Retinal pigment epithelial cell (primary cell): Measurements from ENCODE around the gene HRH3.

Experiments used
- DNase-seq: peaks from one replicate; pipeline ENCODE4 v3.0.0-alpha.2; 2010; ENCODE audit warnings: low read depth
- H3K4me3 ChIP-seq: 2 replicates; pipeline ENCODE4 v1.5.1; 2011; ENCODE audit warnings: mild to moderate bottlenecking, low read length, control low read depth, moderate library complexity
- TF ChIP-seq, protein P1 (sequence below): conservative IDR thresholded peaks from 2 replicates; pipeline ENCODE4 v1.5.1; 2011; ENCODE audit warnings: low read depth, low read length, control low read depth, inconsistent platforms

HRH3 gene

DNA sequence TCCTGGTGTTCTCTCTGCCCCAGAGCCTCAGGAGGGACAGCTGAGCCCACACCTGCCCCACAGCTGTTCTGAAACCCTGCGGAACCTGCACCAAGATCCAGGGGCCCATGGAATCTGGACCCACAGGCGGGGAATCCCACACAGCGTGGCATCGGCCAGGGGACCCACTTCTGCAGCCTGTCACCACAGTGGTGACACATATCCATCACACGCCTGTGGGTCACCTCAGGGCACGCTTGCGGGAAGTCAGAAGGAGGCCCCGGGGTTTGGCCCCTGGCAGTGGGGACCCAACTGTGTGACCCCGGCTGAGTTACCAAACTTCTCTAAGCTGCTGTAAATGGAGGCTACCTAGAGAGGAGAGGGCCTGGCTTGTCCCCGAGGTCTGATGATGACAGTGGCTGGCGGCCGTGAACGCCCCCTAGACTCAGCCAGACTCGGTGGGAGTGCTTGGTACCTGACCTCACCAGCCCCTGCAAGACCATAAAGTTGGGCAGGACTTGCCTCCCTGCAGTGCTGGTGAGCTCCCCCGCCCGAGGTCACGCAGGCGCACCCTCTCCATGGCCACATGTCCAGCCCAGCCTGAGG is 2.3 kb upstream of the HRH3 start:
- no peak for DNase-seq
- TF ChIP-seq, protein P1, sequence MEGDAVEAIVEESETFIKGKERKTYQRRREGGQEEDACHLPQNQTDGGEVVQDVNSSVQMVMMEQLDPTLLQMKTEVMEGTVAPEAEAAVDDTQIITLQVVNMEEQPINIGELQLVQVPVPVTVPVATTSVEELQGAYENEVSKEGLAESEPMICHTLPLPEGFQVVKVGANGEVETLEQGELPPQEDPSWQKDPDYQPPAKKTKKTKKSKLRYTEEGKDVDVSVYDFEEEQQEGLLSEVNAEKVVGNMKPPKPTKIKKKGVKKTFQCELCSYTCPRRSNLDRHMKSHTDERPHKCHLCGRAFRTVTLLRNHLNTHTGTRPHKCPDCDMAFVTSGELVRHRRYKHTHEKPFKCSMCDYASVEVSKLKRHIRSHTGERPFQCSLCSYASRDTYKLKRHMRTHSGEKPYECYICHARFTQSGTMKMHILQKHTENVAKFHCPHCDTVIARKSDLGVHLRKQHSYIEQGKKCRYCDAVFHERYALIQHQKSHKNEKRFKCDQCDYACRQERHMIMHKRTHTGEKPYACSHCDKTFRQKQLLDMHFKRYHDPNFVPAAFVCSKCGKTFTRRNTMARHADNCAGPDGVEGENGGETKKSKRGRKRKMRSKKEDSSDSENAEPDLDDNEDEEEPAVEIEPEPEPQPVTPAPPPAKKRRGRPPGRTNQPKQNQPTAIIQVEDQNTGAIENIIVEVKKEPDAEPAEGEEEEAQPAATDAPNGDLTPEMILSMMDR = no peak
- H3K4me3 ChIP-seq = no peak overlapping the region

DNA sequence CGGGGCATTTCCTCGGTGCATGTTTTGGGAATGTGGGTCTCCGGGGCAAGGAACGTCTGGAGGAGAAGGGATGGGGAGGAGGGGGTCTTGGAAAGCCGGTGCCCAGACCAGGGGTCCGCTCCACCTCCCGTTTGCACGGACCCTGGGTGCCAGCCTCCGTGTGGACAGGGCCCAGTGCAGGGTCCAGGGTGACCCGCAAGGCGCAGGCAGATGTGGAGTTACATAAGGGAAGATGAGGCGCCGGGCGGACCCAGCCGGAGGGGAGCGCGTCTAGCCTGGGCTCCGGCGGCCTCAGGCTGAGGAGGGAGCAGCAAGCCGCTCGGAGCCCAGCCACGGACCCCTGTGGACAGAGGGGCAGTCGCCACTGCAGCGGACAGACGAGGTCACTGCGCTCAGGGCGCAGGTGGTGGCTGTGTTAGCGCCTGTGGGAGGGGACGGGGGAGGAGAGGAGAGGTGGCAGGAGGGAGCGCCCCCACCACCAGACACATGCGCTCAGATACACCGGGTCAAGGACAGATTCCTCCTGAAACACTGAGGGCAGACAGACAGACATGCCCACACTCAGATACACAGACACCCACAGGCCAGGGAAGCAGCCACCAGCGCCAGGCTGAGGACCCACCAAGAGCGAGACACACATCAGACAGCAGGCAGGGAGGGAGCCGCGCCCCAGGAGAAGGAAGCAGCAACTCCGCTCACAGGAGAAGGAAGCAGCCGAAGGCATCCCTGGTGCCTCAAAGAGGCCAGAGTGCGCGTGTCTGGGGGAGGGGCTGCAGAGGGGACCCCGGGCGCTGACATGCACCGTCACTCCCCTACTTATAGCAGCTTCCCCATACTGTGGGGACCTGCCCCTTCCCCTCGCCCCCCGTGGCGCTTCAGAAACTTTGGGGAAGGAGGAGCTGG is 839 bp upstream of the HRH3 start:
- TF ChIP-seq, protein P1 = no peak
- DNase-seq = no peak
- H3K4me3 ChIP-seq = no peak overlapping the region

DNA sequence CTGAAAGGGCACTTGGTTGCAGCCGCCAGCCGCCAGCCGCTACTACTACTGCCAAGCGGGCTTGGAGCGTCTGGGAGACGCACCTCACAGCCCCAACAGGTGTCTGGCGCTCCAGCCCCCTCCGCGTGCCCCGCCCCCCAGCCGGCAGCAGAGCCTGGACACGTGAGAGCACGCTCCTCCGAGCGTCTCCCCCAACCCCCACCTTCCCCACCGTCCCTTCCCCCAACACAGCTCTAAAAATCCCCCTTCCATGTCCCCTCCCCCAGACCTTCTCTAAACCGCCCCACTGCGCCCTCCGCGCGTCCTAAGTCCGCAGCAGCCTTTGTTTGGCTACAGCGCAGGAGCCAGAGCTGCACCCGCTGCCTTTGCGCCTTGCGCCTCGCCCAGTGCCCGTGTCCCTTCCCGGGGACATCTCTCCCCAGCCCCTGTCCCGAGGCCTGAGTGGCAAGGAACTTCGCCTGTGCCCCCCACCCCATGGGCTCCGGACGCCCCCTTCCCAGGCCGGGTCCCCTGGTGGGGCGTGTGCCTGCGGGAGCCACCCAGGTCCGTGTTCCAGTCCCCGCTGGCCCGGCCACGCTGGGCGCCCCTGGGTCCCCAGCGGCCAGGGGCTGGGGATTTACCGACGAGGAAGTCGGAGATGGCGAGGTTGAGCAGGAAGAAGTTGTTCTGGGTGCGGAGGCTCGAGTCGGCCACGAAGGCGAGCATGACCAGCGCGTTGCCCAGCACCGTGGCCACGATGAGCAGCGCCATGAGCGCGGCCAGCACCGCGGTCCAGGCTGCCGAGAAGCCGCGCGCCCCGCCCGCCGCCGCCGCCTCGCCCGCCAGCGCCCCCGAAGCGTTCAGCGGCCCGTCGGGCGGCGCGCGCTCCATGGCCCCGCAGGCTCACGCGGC is 732 bp downstream of the HRH3 start:
- no peak overlapping the region for H3K4me3 ChIP-seq
- no peak for DNase-seq
- TF ChIP-seq, protein P1 = no peak

DNA sequence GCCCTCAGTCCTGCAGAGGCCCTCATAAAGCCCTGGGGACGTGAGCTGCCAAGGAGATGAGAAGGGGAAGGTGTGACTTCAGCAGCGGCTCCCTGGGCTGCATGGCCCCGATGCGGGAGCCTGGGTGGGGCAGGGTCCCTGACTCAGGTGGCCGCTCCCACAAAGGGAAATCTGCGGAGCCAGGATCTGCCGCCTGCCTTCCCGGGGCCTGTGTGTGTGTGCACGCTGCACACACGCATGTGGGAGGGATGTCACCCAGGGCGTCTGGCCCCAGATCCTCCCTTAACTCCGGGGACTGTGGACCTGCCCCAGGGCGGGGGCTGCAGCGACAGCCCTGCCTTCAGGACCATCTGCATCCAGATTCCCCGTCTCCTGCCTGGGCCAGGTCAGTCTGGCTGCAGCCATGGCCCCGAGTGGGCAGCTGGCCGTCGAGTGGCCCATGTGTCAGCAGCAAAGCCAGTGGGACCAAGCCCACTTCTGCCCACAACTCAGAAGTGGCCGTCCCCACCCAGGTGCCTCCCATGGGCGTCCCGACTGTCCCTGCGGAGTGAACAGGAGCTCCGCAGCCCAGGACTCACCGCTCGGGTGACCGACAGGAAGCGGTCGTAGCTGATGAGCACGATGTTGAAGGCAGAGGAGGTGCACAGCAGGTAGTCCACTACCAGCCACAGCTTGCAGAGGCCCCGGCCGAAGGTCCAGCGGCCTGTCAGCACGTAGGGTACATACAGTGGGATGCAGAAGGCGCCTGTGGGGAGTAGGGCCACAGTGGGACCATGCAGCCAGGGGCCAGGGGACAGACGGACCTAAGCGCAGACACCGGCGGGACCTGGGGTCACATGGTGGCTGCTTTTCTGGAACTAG is 1.9 kb downstream of the HRH3 start:
- TF ChIP-seq, protein P1 = no peak
- no peak for DNase-seq
- no peak overlapping the region for H3K4me3 ChIP-seq

DNA sequence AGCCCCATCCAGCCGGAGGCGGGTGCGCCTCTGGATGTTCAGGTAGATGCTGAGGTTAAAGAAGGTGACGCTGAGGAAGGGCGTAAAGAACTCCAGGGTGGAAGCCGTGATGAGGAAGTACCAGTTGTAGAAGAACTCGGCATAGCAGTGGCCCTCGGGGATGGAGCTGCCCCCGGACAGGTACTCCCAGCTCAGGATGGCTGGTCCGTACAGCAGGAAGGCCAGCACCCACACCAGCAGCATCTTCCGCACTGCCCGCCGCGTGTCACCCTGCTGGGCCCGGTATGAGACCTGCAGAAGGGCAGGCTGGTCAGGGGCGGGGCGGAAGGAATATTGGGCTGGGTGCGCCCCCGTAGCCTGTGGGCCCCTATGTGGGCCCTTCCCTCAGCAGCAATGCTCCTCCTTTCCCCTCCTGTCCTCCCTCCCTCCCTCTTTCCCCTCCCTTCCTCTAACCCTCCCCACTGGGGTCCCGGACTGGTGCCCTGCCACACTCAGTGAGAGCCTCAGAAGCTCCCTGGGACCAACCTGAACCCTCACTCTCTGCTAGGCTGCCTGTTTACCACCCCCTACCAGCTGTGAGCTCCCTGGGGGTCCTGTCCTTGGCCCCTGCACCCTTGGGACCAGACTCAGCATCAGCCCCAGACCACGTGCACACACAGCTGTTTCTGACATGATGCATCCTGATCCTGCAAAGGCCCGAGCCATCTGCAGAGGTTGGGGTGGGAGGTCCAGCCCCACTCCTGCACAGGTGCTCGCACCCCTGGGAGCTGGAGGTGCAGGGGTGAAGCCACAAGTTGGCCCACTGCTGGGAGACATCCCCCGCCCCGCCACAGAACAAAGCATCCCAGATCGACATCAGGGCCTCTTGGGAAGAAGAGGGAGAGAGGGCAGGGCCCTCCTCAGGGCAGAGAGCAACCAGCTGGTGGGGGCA is 3.2 kb downstream of the HRH3 start:
- H3K4me3 ChIP-seq = no peak overlapping the region
- no peak for DNase-seq
- TF ChIP-seq, protein P1 = no peak
